H9 (cell line): ENCODE data around the gene ISY1. TPM values are rescaled to one million over a fixed set of nuclear protein-coding genes. Genes with fewer than 3 reads are reported as not detected.

Experiments
- DNase-seq: peaks from one replicate; pipeline ENCODE4 v3.0.0-alpha.2; 2017
- H2AFZ ChIP-seq: one replicate; pipeline ENCODE4 v1.6.1; 2013; ENCODE audit warnings: mild to moderate bottlenecking, low read length, control low read depth, moderate library complexity
- H2AK5ac ChIP-seq: 2 replicates; pipeline ENCODE4 v1.6.1; 2013; ENCODE audit warnings: low read length, control low read depth, mixed read lengths; ENCODE audit not compliant: insufficient read length
- H2BK120ac ChIP-seq: one replicate; pipeline ENCODE4 v1.6.1; 2013; ENCODE audit warnings: low read depth, mild to moderate bottlenecking, low read length, control low read depth, inconsistent platforms; ENCODE audit not compliant: poor library complexity, severe bottlenecking
- H2BK12ac ChIP-seq: 2 replicates; pipeline ENCODE4 v1.6.1; 2013; ENCODE audit warnings: low read length, control low read depth, mixed read lengths, low read depth; ENCODE audit not compliant: insufficient read length
- H2BK15ac ChIP-seq: 2 replicates; pipeline ENCODE4 v1.6.1; 2013; ENCODE audit warnings: low read depth, low read length, control low read depth
- H2BK20ac ChIP-seq: one replicate; pipeline ENCODE4 v1.6.1; 2013; ENCODE audit warnings: low read depth, mild to moderate bottlenecking, low read length, control low read depth, inconsistent platforms; ENCODE audit not compliant: poor library complexity, severe bottlenecking
- H2BK5ac ChIP-seq: 2 replicates; pipeline ENCODE4 v1.6.1; 2013; ENCODE audit warnings: low read length, control low read depth, mixed read lengths; ENCODE audit not compliant: insufficient read length
- H3K14ac ChIP-seq: 2 replicates; pipeline ENCODE4 v1.6.1; 2013; ENCODE audit warnings: low read length, control low read depth; ENCODE audit not compliant: insufficient read depth
- H3K18ac ChIP-seq: 2 replicates; pipeline ENCODE4 v1.6.1; 2013; ENCODE audit warnings: low read depth, mild to moderate bottlenecking, mixed read lengths, low read length, control low read depth; ENCODE audit not compliant: insufficient read length
- H3K23ac ChIP-seq: 2 replicates; pipeline ENCODE4 v1.6.1; 2013; ENCODE audit warnings: low read length, control low read depth, mixed read lengths, low read depth; ENCODE audit not compliant: insufficient read length
- H3K23me2 ChIP-seq: 2 replicates; pipeline ENCODE4 v1.6.1; 2013; ENCODE audit warnings: low read depth, mild to moderate bottlenecking, mixed read lengths, low read length, control low read depth; ENCODE audit not compliant: insufficient read length, poor library complexity, severe bottlenecking
- H3K27ac ChIP-seq: 2 replicates; pipeline ENCODE4 v1.5.1; 2013; ENCODE audit warnings: low read length, control low read depth, mixed read lengths, low read depth; ENCODE audit not compliant: insufficient read length
- H3K27me3 ChIP-seq: 2 replicates; pipeline ENCODE4 v1.6.1; 2013; ENCODE audit warnings: low read length, control low read depth, inconsistent platforms; ENCODE audit not compliant: insufficient read depth
- H3K4ac ChIP-seq: 2 replicates; pipeline ENCODE4 v1.6.1; 2013; ENCODE audit warnings: low read depth, mild to moderate bottlenecking, control low read depth, inconsistent platforms, low read length, moderate library complexity
- H3K4me1 ChIP-seq: 2 replicates; pipeline ENCODE4 v1.6.1; 2013; ENCODE audit warnings: low read length, control low read depth, inconsistent platforms; ENCODE audit not compliant: insufficient read depth
- H3K4me2 ChIP-seq: 2 replicates; pipeline ENCODE4 v1.6.1; 2013; ENCODE audit warnings: low read length, control low read depth, mixed read lengths; ENCODE audit not compliant: insufficient read length, insufficient read depth
- H3K56ac ChIP-seq: 2 replicates; pipeline ENCODE4 v1.6.1; 2013; ENCODE audit warnings: low read depth, mild to moderate bottlenecking, mixed read lengths, low read length, control low read depth; ENCODE audit not compliant: insufficient read length
- H3K79me1 ChIP-seq: 2 replicates; pipeline ENCODE4 v1.6.1; 2013; ENCODE audit warnings: low read depth, mild to moderate bottlenecking, moderate library complexity, low read length, control low read depth, inconsistent platforms; ENCODE audit not compliant: insufficient read depth, poor library complexity, severe bottlenecking
- H3K79me2 ChIP-seq: 2 replicates; pipeline ENCODE4 v1.6.1; 2013; ENCODE audit warnings: low read length, control low read depth, inconsistent platforms; ENCODE audit not compliant: insufficient read depth
- H3K9ac ChIP-seq: 2 replicates; pipeline ENCODE4 v1.6.1; 2013; ENCODE audit warnings: low read length, control low read depth, mixed read lengths; ENCODE audit not compliant: insufficient read length; ENCODE audit errors: extremely low read depth
- H3K9me3 ChIP-seq: one replicate; pipeline ENCODE4 v1.6.1; 2013; ENCODE audit warnings: low read depth, low read length, inconsistent platforms; ENCODE audit not compliant: control insufficient read depth
- H3T11ph ChIP-seq: one replicate; pipeline ENCODE4 v1.6.1; 2013; ENCODE audit warnings: mild to moderate bottlenecking, low read length, control low read depth, inconsistent platforms
- H4K20me1 ChIP-seq: one replicate; pipeline ENCODE4 v1.6.1; 2013; ENCODE audit not compliant: control insufficient read depth, insufficient read length, insufficient read depth
- H4K5ac ChIP-seq: 2 replicates; pipeline ENCODE4 v1.6.1; 2013; ENCODE audit warnings: low read depth, mild to moderate bottlenecking, mixed read lengths, low read length, control low read depth; ENCODE audit not compliant: insufficient read length
- H4K8ac ChIP-seq: replicated peaks from 2 replicates; pipeline ENCODE4 v1.6.1; 2013; ENCODE audit warnings: low read length, control low read depth, mixed read lengths, low read depth; ENCODE audit not compliant: insufficient read length
- H4K91ac ChIP-seq: 2 replicates; pipeline ENCODE4 v1.6.1; 2013; ENCODE audit warnings: low read depth, mild to moderate bottlenecking, moderate library complexity, mixed read lengths, low read length, control low read depth; ENCODE audit not compliant: insufficient read length
- H3K27ac Mint-ChIP-seq, 3 experiments: 2 replicates in 2 of 3; 3 replicates in 1 of 3; pipeline ENCODE4 v1.8.0; 2020 to 2021; ENCODE audit warnings: mixed read lengths in 3 of 3, mild to moderate bottlenecking in 1 of 3, moderate library complexity in 1 of 3
- H3K27me3 Mint-ChIP-seq: 2 replicates; pipeline ENCODE4 v1.8.0; 2021; ENCODE audit warnings: low read depth, mild to moderate bottlenecking, moderate library complexity, mixed read lengths
- H3K36me3 Mint-ChIP-seq, 3 experiments: 2 replicates in 2 of 3; 3 replicates in 1 of 3; pipeline ENCODE4 v1.8.0; 2020 to 2021; ENCODE audit warnings: low read depth in 3 of 3, mixed read lengths in 3 of 3; ENCODE audit not compliant: insufficient read depth in 1 of 3
- H3K4me1 Mint-ChIP-seq, 2 experiments: 2 replicates each; pipeline ENCODE4 v1.8.0; 2020; ENCODE audit warnings: mixed read lengths in 2 of 2
- H3K4me3 Mint-ChIP-seq, 2 experiments: 2 replicates in 1 of 2; 3 replicates in 1 of 2; pipeline ENCODE4 v1.8.0; 2020 to 2021; ENCODE audit warnings: mild to moderate bottlenecking in 2 of 2, mixed read lengths in 2 of 2, moderate library complexity in 1 of 2
- H3K9me3 Mint-ChIP-seq, 2 experiments: 2 replicates in 1 of 2; 3 replicates in 1 of 2; pipeline ENCODE4 v1.8.0; 2020; ENCODE audit warnings: mild to moderate bottlenecking in 2 of 2, mixed read lengths in 2 of 2, moderate library complexity in 1 of 2
- WGBS: extraction: QIAGEN DNeasy Blood & Tissue Kit; methylation state at CpG from one replicate; pipeline ENCODE4 v1.1.7; 2013; ENCODE audit warnings: missing lambda C conversion rate, low lambda C conversion rate, mixed read lengths; ENCODE audit not compliant: insufficient read length; ENCODE audit errors: extremely low coverage; 5-methylcytosine and 5-hydroxymethylcytosine counted together
- total RNA-seq: library from RNA; stranded (reverse); gene quantifications from 2 replicates; pipeline ENCODE4 v1.2.1, GENCODE V29; 2021
- TF ChIP-seq, protein P1 (sequence below): fragments of 200-600 bp; sonication (generic); conservative IDR thresholded peaks from 3 replicates; pipeline ENCODE4 v1.8.0; 2021; ENCODE audit warnings: antibody characterized with exemption, mild to moderate bottlenecking

The ISY1 gene
- total RNA-seq, 1 experiment from 2014 or later, result 28.1 TPM

- Mint-ChIP-seq H3K27me3 (no peaks in the 10 kb centered on the region; the same call in none of the 2 replicates), H3K4me1 (peaks cover 39 to 45% of the 10 kb centered on the region in 2 experiments), H3K27ac (peak overlapping the region; percentile 89 to 96 (median 94)), H3K9me3 (no peaks in the 10 kb centered on the region), H3K4me3 (peak overlapping the region; percentile 82 to 91), H3K36me3 (peaks cover 0 to 4% (median 0%) of the 10 kb centered on the region in 3 experiments; a peak in 4 of 7 replicates)
- H4K91ac ChIP-seq, result peak overlapping the region; percentile 77
- H3K23me2 ChIP-seq, result peaks cover 10% of the 10 kb centered on the region
- peak overlapping the region; percentile 83 for H3K18ac ChIP-seq
- H2BK5ac ChIP-seq, result peak overlapping the region; percentile 90
- H2BK12ac ChIP-seq, result peak overlapping the region; percentile 84
- TF ChIP-seq, protein P1, sequence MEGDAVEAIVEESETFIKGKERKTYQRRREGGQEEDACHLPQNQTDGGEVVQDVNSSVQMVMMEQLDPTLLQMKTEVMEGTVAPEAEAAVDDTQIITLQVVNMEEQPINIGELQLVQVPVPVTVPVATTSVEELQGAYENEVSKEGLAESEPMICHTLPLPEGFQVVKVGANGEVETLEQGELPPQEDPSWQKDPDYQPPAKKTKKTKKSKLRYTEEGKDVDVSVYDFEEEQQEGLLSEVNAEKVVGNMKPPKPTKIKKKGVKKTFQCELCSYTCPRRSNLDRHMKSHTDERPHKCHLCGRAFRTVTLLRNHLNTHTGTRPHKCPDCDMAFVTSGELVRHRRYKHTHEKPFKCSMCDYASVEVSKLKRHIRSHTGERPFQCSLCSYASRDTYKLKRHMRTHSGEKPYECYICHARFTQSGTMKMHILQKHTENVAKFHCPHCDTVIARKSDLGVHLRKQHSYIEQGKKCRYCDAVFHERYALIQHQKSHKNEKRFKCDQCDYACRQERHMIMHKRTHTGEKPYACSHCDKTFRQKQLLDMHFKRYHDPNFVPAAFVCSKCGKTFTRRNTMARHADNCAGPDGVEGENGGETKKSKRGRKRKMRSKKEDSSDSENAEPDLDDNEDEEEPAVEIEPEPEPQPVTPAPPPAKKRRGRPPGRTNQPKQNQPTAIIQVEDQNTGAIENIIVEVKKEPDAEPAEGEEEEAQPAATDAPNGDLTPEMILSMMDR, result 0 out of 3 replicates have a peak, but pooled peaks have one; percentile 23
- H3K4me1 ChIP-seq, result peaks cover 4% of the 10 kb centered on the region; the same call in 1 of the 2 replicates
- no peaks in the 10 kb centered on the region for H3K27me3 ChIP-seq
- no peak overlapping the region for H3K23ac ChIP-seq
- H4K20me1 ChIP-seq, result no peaks in the 10 kb centered on the region
- no peaks in the 10 kb centered on the region for H3K9me3 ChIP-seq
- no peak overlapping the region for H2BK20ac ChIP-seq
- H2BK15ac ChIP-seq, result peak overlapping the region; percentile 34; the same call in 1 of the 2 replicates
- no peak overlapping the region for H2AK5ac ChIP-seq
- peak; percentile 90 for DNase-seq
- no peak overlapping the region for H3K4ac ChIP-seq
- peak overlapping the region; percentile 90 for H3K27ac ChIP-seq
- H3T11ph ChIP-seq, result no peak overlapping the region
- H3K56ac ChIP-seq, result no peak overlapping the region
- H3K14ac ChIP-seq, result peak overlapping the region; percentile 96
- no peak overlapping the region for H2AFZ ChIP-seq
- no peak overlapping the region for H4K8ac ChIP-seq
- peak overlapping the region; percentile 84 for H3K4me2 ChIP-seq
- no peaks in the 10 kb centered on the region for H3K79me1 ChIP-seq
- no peak overlapping the region for H2BK120ac ChIP-seq
- peak overlapping the region; percentile 82 for H3K9ac ChIP-seq
- WGBS, result no CpG with 5 or more reads among the region's 18 CpGs
- peak overlapping the region; percentile 84 for H4K5ac ChIP-seq
- H3K79me2 ChIP-seq, result peaks cover 10% of the 10 kb centered on the region; the same call in 1 of the 2 replicates
These were observed 40.4 kb downstream of the ISY1 start for GRCh38 chr3:129120254-129121004.
